Measurements from ENCODE around the gene C2orf76.
A peak's percentile ranks its signal among the peaks of the same experiment; 100 is the strongest.

The C2orf76 gene

DNA sequence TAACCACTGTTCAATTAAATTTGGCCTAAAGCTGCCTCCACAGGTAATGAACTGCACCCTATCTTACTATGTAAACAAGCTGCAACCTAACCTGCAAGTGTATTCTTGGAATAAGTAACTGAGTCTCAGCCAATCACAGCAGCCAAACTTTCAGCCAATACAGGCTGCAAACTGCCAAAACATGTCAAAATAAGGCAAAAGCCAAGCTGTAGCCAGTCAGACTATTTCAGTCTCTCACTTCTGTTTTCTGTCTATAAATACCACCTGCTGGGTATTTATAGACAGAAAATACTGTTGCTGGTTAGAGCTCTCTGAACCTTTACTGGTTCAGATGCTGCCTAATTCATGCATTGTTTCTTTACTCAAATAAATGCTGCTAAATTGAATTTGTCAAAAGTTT, 14.3 kb downstream of the C2orf76 start:
- peak overlapping the region; percentile 97 for H3K4me2 ChIP-seq (ENCODE audit: low read depth, low read length, poor library complexity, severe bottlenecking)
- peak overlapping the region; percentile 40 for H3K4me3 ChIP-seq (ENCODE audit: insufficient read depth, low read length, poor library complexity, severe bottlenecking)

DNA sequence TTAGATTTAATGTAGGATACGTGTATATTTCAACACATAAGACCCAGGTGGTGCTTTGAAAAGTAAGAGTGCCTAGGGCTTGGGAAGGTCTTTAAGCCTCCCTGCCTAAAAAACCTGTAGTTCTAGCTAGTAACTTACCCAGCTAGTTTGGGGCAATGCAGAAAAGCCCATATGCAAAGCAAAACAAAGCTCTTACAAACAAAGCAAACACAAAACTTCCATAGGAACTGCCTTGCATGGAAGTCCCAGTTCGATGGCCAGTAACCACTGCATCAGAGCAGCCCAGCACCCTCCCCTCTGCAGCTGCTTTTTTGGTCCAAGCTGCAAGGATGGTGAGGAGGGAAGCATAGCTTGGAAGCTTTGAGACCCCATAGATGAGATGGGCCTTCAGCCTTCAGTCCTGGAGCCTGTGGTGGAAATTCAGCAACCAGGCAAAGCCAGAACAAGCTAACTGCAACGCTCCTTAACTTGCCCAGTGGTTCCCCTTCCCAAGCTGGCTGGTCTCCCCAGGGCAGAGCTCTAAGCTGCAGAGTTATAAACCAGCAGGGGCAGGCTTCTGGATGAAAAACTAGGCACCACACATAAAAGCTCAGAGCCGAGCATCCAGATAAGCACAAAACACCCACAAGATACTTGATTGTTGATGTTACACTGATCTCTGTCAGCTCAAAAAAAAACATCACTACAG, 16.2 kb downstream of the C2orf76 start:
- H3F3A ChIP-seq (ENCODE audit: insufficient read depth) = peaks cover 17% of the 10 kb centered on the region
- no peaks in the 10 kb centered on the region for H4K20me1 ChIP-seq (ENCODE audit: low read depth, low read length)
- H3K4me3 ChIP-seq (ENCODE audit: insufficient read depth, low read length, poor library complexity, severe bottlenecking) = no peak overlapping the region
- H3K36me3 ChIP-seq (ENCODE audit: low read length) = no peaks in the 10 kb centered on the region; the same call in 1 of the 2 replicates
- no peaks in the 10 kb centered on the region for H3K79me2 ChIP-seq (ENCODE audit: insufficient read depth, low read length)
- TF ChIP-seq EZH2phosphoT487 (conservative IDR thresholded peaks at IDR 0.05; ENCODE audit: low read length) = no peak
- no peak for TF ChIP-seq CTCF (IDR thresholded peaks at IDR 0.05; ENCODE audit: insufficient read depth, low read length, poor library complexity, severe bottlenecking)
- no peak overlapping the region for H3K9ac ChIP-seq (ENCODE audit: low read length)
- H2AFZ ChIP-seq (ENCODE audit: low read depth, low read length, severe bottlenecking) = no peak overlapping the region
- no peaks in the 10 kb centered on the region for H3K9me2 ChIP-seq (replicated peaks; ENCODE audit: insufficient read depth, low read length)
- no peak overlapping the region; the same call in 1 of the 2 replicates for H3K27ac ChIP-seq (ENCODE audit: low read depth, low read length)
- H3K9me3 ChIP-seq (ENCODE audit: insufficient read depth, low read length) = no peaks in the 10 kb centered on the region
- H3K4me2 ChIP-seq (ENCODE audit: low read depth, low read length, poor library complexity, severe bottlenecking) = no peak overlapping the region
- H3K27me3 ChIP-seq (ENCODE audit: low read length) = no peaks in the 10 kb centered on the region

More for the DNA sequence above, 14.3 kb downstream of the C2orf76 start:
- H3K9me3 ChIP-seq (ENCODE audit: insufficient read depth, low read length) = no peaks in the 10 kb centered on the region
- H3K36me3 ChIP-seq (ENCODE audit: low read length) = no peaks in the 10 kb centered on the region; the same call in 1 of the 2 replicates
- peaks cover 17% of the 10 kb centered on the region for H3F3A ChIP-seq (ENCODE audit: insufficient read depth)
- peak overlapping the region; percentile 37 for H3K9ac ChIP-seq (ENCODE audit: low read length)
- no peak overlapping the region for H2AFZ ChIP-seq (ENCODE audit: low read depth, low read length, severe bottlenecking)
- no peaks in the 10 kb centered on the region for H3K9me2 ChIP-seq (replicated peaks; ENCODE audit: insufficient read depth, low read length)
- no peaks in the 10 kb centered on the region for H3K79me2 ChIP-seq (ENCODE audit: insufficient read depth, low read length)
- no peaks in the 10 kb centered on the region for H3K27me3 ChIP-seq (ENCODE audit: low read length)
- TF ChIP-seq EZH2phosphoT487 (conservative IDR thresholded peaks at IDR 0.05; ENCODE audit: low read length) (no peak), CTCF (IDR thresholded peaks at IDR 0.05; ENCODE audit: insufficient read depth, low read length, poor library complexity, severe bottlenecking) (no peak)
- H4K20me1 ChIP-seq (ENCODE audit: low read depth, low read length) = no peaks in the 10 kb centered on the region
- peak overlapping the region; percentile 98 for H3K27ac ChIP-seq (ENCODE audit: low read depth, low read length)

DNA sequence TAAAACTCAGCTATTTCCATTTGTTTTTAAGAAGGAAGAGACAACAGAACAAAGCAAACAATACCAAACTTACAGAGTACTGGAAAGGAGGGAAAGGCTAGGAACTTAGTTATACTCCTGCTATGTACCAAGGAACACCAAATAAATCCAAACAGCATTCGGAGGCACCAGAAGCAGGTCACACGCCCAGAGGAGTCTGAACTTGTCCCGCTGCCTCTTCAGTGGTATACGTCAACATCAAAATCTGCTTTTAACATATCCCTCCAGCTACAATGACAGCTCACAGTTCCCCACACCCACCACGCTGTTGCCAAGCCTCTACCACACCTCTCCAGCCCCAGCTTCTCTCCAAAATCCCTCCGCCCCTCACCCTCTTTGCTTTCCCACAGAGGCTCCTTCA, 17.3 kb downstream of the C2orf76 start:
- Histone ChIP-seq H4K20me1 (ENCODE audit: low read depth, low read length) (no peaks in the 10 kb centered on the region), H3K9me2 (replicated peaks; ENCODE audit: insufficient read depth, low read length) (no peaks in the 10 kb centered on the region), H3K36me3 (ENCODE audit: low read length) (no peaks in the 10 kb centered on the region), H3K4me2 (ENCODE audit: low read depth, low read length, poor library complexity, severe bottlenecking) (no peak overlapping the region), H3K4me3 (ENCODE audit: insufficient read depth, low read length, poor library complexity, severe bottlenecking) (no peak overlapping the region), H3F3A (ENCODE audit: insufficient read depth) (peaks cover 13% of the 10 kb centered on the region), H3K27me3 (ENCODE audit: low read length) (no peaks in the 10 kb centered on the region), H3K9ac (ENCODE audit: low read length) (no peak overlapping the region), H3K79me2 (ENCODE audit: insufficient read depth, low read length) (no peaks in the 10 kb centered on the region), H3K9me3 (ENCODE audit: insufficient read depth, low read length) (no peaks in the 10 kb centered on the region), H3K27ac (ENCODE audit: low read depth, low read length) (no peak overlapping the region), H2AFZ (ENCODE audit: low read depth, low read length, severe bottlenecking) (no peak overlapping the region)
- TF ChIP-seq CTCF (IDR thresholded peaks at IDR 0.05; ENCODE audit: insufficient read depth, low read length, poor library complexity, severe bottlenecking) (no peak), EZH2phosphoT487 (conservative IDR thresholded peaks at IDR 0.05; ENCODE audit: low read length) (no peak)

Data from SU-DHL-6 (cell line).